KMS-11 (cell line): ENCODE measurements around the gene APLP2.

Experiments
- H2AFZ ChIP-seq: fragments of 200-600 bp; sonication (generic); 2 replicates; pipeline ENCODE4 v1.6.1; 2016; ENCODE audit warnings: antibody characterized with exemption, mixed run types, low read depth
- H3K27ac ChIP-seq: fragments of 200-600 bp; sonication (generic); 2 replicates; pipeline ENCODE4 v1.6.1; 2016; ENCODE audit warnings: mild to moderate bottlenecking, mixed run types
- H3K27me3 ChIP-seq: fragments of 200-600 bp; sonication (generic); 2 replicates; pipeline ENCODE4 v1.6.1; 2017; ENCODE audit warnings: mild to moderate bottlenecking, low read depth, mixed run types, moderate library complexity; ENCODE audit not compliant: insufficient read depth
- H3K36me3 ChIP-seq: fragments of 200-600 bp; sonication (generic); 2 replicates; pipeline ENCODE4 v1.6.1; 2017; ENCODE audit warnings: mild to moderate bottlenecking, mixed run types; ENCODE audit not compliant: insufficient read depth
- H3K4me1 ChIP-seq: fragments of 200-600 bp; sonication (generic); 2 replicates; pipeline ENCODE4 v1.6.1; 2016; ENCODE audit warnings: mild to moderate bottlenecking, low read depth, mixed run types; ENCODE audit not compliant: poor library complexity, severe bottlenecking
- H3K4me2 ChIP-seq: fragments of 200-600 bp; sonication (generic); 2 replicates; pipeline ENCODE4 v1.7.0; 2016; ENCODE audit warnings: mild to moderate bottlenecking, mixed run types
- H3K4me3 ChIP-seq: fragments of 200-600 bp; sonication (generic); IDR thresholded peaks from 2 replicates; pipeline ENCODE4 v1.6.1; 2017; ENCODE audit warnings: low read depth, low read length, mixed read lengths; ENCODE audit not compliant: insufficient read depth
- H3K79me2 ChIP-seq: fragments of 200-600 bp; sonication (generic); 2 replicates; pipeline ENCODE4 v1.6.1; 2016; ENCODE audit warnings: low read depth, mixed run types; ENCODE audit not compliant: insufficient read depth
- H3K9ac ChIP-seq: fragments of 200-600 bp; sonication (generic); 2 replicates; pipeline ENCODE4 v1.6.1; 2016; ENCODE audit warnings: mild to moderate bottlenecking, mixed run types
- H4K20me1 ChIP-seq: fragments of 200-600 bp; sonication (generic); 2 replicates; pipeline ENCODE4 v1.6.1; 2016; ENCODE audit warnings: mild to moderate bottlenecking, mixed run types; ENCODE audit not compliant: insufficient read depth
- TF ChIP-seq, protein P1 (sequence below): fragments of 200-600 bp; sonication (generic); conservative IDR thresholded peaks from 2 replicates; pipeline ENCODE4 v1.6.1; 2017; ENCODE audit warnings: low read depth, mild to moderate bottlenecking, antibody characterized with exemption, low read length, moderate library complexity, mixed read lengths

APLP2 gene

DNA sequence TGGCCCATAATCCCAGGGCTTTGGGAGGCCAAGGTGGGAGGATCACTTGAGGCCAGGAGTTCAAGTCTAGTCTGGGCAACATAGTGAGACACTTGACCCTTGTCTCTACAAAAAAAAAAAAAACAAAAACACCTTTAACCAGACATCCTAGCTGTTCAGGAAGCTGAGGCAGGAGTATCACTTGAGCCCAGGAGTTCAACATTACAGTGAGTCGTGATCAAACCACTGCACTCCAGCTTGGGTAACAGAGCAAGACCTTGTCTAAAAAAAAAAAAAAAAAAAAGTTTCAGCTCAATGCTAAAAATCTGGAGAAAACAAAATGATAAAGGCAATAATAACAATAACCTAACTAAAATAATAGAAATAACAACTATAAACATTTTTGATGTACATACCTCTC is 22.6 kb upstream of the APLP2 start:
- Histone ChIP-seq H4K20me1 (no peaks in the 10 kb centered on the region), H3K4me2 (no peak overlapping the region), H3K27me3 (no peaks in the 10 kb centered on the region), H3K9ac (no peak overlapping the region), H3K27ac (no peak overlapping the region), H3K4me1 (peaks cover 4% of the 10 kb centered on the region), H3K36me3 (no peaks in the 10 kb centered on the region), H2AFZ (no peak overlapping the region), H3K79me2 (no peaks in the 10 kb centered on the region), H3K4me3 (no peak overlapping the region)
- TF ChIP-seq, protein P1, sequence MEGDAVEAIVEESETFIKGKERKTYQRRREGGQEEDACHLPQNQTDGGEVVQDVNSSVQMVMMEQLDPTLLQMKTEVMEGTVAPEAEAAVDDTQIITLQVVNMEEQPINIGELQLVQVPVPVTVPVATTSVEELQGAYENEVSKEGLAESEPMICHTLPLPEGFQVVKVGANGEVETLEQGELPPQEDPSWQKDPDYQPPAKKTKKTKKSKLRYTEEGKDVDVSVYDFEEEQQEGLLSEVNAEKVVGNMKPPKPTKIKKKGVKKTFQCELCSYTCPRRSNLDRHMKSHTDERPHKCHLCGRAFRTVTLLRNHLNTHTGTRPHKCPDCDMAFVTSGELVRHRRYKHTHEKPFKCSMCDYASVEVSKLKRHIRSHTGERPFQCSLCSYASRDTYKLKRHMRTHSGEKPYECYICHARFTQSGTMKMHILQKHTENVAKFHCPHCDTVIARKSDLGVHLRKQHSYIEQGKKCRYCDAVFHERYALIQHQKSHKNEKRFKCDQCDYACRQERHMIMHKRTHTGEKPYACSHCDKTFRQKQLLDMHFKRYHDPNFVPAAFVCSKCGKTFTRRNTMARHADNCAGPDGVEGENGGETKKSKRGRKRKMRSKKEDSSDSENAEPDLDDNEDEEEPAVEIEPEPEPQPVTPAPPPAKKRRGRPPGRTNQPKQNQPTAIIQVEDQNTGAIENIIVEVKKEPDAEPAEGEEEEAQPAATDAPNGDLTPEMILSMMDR: no peak

DNA sequence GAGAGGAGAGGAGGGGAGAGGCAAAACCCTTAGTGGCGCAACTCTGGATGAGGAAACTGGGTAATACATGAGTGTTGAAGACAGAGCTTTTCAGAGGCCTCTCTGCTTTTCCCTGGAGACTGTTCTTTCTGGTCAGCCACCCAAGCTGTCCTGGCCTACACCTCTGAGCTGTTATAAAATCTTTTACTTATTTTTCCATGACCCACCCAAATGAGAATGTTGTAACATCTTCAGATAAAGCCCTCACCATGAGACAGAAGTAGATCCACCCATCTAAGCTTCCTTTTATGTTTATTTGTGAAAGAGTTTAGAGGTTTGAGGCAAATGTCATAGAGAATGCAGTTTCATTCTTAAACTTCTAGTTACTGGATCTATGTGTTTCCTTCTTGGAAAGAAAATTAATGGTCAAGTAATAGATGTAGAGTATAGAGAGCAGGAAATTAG is 20.3 kb upstream of the APLP2 start:
- H3K36me3 ChIP-seq: no peaks in the 10 kb centered on the region
- H3K4me3 ChIP-seq: no peak overlapping the region
- no peak overlapping the region for H3K4me2 ChIP-seq
- no peak overlapping the region for H2AFZ ChIP-seq
- H3K4me1 ChIP-seq: peaks cover 4% of the 10 kb centered on the region
- H3K27me3 ChIP-seq: no peaks in the 10 kb centered on the region
- no peak overlapping the region for H3K9ac ChIP-seq
- no peaks in the 10 kb centered on the region for H4K20me1 ChIP-seq
- TF ChIP-seq, protein P1: no peak
- no peaks in the 10 kb centered on the region for H3K79me2 ChIP-seq
- H3K27ac ChIP-seq: no peak overlapping the region

DNA sequence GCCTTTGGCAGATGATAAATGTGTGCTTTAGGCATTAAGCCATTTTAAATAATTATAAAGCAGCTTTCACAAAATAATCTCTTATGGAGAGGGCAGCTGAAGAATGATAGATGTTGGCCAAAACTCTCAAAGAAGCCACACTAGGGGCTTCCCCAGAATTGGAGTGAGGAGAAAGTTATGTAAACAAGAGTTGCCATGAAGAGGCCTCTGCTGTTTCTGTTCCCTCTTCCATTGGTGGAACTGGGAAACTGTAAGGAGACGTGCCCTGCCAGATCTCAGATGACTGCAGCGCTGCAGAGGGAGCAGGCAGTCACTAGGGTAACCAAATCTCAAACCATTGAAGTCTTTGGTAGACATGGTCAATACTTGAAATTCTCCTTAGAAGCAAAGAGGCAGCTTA is 19.4 kb upstream of the APLP2 start:
- H3K9ac ChIP-seq: no peak overlapping the region
- no peaks in the 10 kb centered on the region for H4K20me1 ChIP-seq
- TF ChIP-seq, protein P1: no peak
- peaks cover 4% of the 10 kb centered on the region for H3K4me1 ChIP-seq
- H2AFZ ChIP-seq: no peak overlapping the region
- H3K4me3 ChIP-seq: no peak overlapping the region
- H3K79me2 ChIP-seq: no peaks in the 10 kb centered on the region
- H3K27ac ChIP-seq: no peak overlapping the region
- no peaks in the 10 kb centered on the region for H3K36me3 ChIP-seq
- H3K4me2 ChIP-seq: no peak overlapping the region
- no peaks in the 10 kb centered on the region for H3K27me3 ChIP-seq

DNA sequence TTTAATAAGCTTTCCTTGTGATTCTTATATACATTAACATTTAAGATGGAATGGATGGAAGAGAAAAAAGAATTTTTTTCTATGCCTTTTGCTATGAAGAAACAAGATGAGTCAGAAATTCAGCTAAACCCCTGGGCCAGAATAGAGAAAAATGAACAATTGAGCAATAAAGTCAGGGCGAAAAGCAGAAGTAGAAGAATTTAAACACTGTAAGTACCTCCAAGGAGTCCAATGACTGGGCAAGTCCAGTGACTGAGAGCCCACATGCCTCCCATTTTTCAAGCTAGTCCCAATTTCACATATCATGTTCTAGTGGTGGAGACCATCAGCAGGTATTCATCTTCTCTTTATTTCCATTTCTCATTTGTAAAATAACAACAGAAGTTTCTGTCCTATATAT is 18.6 kb upstream of the APLP2 start:
- Histone ChIP-seq H3K27me3 (no peaks in the 10 kb centered on the region), H3K9ac (no peak overlapping the region), H3K79me2 (no peaks in the 10 kb centered on the region), H2AFZ (no peak overlapping the region), H3K4me2 (no peak overlapping the region), H3K27ac (no peak overlapping the region), H4K20me1 (no peaks in the 10 kb centered on the region), H3K4me1 (peaks cover 4% of the 10 kb centered on the region), H3K4me3 (no peak overlapping the region), H3K36me3 (no peaks in the 10 kb centered on the region)
- TF ChIP-seq, protein P1: no peak
